Measurements from ENCODE around the gene SYN1.

DNA sequence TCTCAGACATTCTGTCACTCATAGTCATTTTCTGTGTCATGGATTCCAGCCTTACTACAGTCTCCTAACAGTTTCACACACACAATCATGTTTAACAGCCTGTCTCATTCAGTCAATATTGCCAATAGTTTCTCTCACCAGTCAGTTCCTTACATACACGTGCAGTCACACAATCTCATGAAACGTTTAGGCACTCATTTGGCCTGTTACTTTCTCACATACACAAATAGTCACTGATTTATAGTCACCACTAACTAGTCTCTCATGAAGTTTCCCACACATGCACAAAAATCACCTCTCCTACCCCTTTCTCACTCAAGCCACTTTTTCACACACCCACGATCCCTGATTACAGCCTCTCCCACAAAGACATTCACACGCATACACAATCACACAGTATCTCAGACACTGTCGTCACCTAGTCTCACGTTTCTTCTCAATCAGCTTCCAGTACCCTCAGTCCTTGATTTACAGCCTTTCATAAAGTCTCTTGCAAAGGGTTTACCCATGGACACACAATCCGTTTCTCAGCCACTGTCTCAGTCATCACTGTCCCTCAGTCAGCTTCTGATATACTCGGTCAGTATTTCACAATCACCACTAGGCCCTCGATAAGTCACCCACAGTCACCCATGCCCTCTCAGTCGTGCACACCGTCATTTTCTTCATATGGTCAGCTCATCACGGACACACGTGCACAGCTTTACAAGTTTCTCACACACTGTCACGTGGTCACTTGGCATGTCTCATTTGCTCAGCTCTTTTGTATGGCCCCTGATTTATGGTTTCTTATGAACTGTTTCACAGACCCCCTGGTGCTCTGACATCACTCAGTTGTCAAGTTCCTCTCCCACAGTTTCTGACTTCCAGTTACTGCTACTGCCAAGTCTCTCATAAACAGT lies 14.3 kb upstream of the SYN1 start:
- no peak for TF ChIP-seq EZH2phosphoT487 (IDR thresholded peaks at IDR 0.05; ENCODE audit: insufficient read depth, low read depth)
- TF ChIP-seq EZH2 (IDR thresholded peaks at IDR 0.05; ENCODE audit: insufficient read depth, poor library complexity, severe bottlenecking) = no peak

Measured in GM23248 (cell line).